Astrocyte (in vitro differentiated cells and primary cell): ENCODE results near the gene SPATC1L. TPM values are rescaled to one million over a fixed set of nuclear protein-coding genes. Genes with fewer than 3 reads are reported as not detected.
"Not testable (repeated sequence)": the region's sequence is repeated elsewhere in the genome, so short reads cannot be mapped to it uniquely, and the experiment has no call there.

Experiments
- DNase-seq: peaks from one replicate; pipeline ENCODE4 v3.0.0-alpha.2; 2010; ENCODE audit warnings: low read depth
- FAIRE-seq: peaks from 2 replicates; lab custom pipeline; 2011; peaks lifted over from hg19 to GRCh38; lab: Jason Lieb, UNC
- H2AFZ ChIP-seq: 2 replicates; pipeline ENCODE4 v1.6.0; 2012; ENCODE audit warnings: low read depth, low read length, inconsistent platforms
- H3K27ac ChIP-seq: 2 replicates; pipeline ENCODE4 v1.5.1; 2011; ENCODE audit warnings: low read depth, low read length, inconsistent platforms
- H3K27me3 ChIP-seq: 2 replicates; pipeline ENCODE4 v1.6.0; 2011; ENCODE audit warnings: low read length, inconsistent platforms; ENCODE audit not compliant: insufficient read depth
- H3K36me3 ChIP-seq: 2 replicates; pipeline ENCODE4 v1.5.1; 2011; ENCODE audit warnings: low read length, inconsistent platforms; ENCODE audit not compliant: insufficient read depth
- H3K4me1 ChIP-seq: 2 replicates; pipeline ENCODE4 v1.5.1; 2011; ENCODE audit warnings: low read length, inconsistent platforms; ENCODE audit not compliant: insufficient read depth
- H3K4me2 ChIP-seq: 2 replicates; pipeline ENCODE4 v1.6.0; 2012; ENCODE audit warnings: low read length, inconsistent platforms
- H3K4me3 ChIP-seq: 2 replicates; pipeline ENCODE4 v1.5.1; 2011; ENCODE audit warnings: low read depth, mild to moderate bottlenecking, low read length, inconsistent platforms; ENCODE audit not compliant: insufficient read depth
- H3K79me2 ChIP-seq: 2 replicates; pipeline ENCODE4 v1.6.0; 2012; ENCODE audit warnings: mild to moderate bottlenecking, low read length, inconsistent platforms; ENCODE audit not compliant: insufficient read depth
- H3K9ac ChIP-seq: 2 replicates; pipeline ENCODE4 v1.6.0; 2012; ENCODE audit warnings: mild to moderate bottlenecking, low read length, inconsistent platforms
- H3K9me3 ChIP-seq: 2 replicates; pipeline ENCODE4 v1.5.1; 2012; ENCODE audit warnings: low read depth, mild to moderate bottlenecking, low read length, inconsistent platforms; ENCODE audit not compliant: insufficient read depth
- H4K20me1 ChIP-seq: 2 replicates; pipeline ENCODE4 v1.6.0; 2012; ENCODE audit warnings: low read length, inconsistent platforms; ENCODE audit not compliant: insufficient read depth
- H3K27ac Mint-ChIP-seq: one replicate; pipeline ENCODE4 v1.8.0; 2021; ENCODE audit warnings: mild to moderate bottlenecking, mixed read lengths; ENCODE audit not compliant: unreplicated experiment
- H3K27me3 Mint-ChIP-seq: one replicate; pipeline ENCODE4 v1.8.0; 2021; ENCODE audit warnings: low read depth, mixed read lengths; ENCODE audit not compliant: unreplicated experiment
- H3K36me3 Mint-ChIP-seq: one replicate; pipeline ENCODE4 v1.8.0; 2021; ENCODE audit warnings: low read depth, mixed read lengths; ENCODE audit not compliant: unreplicated experiment
- H3K4me1 Mint-ChIP-seq: one replicate; pipeline ENCODE4 v1.8.0; 2021; ENCODE audit warnings: low read depth, mixed read lengths; ENCODE audit not compliant: unreplicated experiment
- H3K4me3 Mint-ChIP-seq: one replicate; pipeline ENCODE4 v1.8.0; 2021; ENCODE audit warnings: mild to moderate bottlenecking, moderate library complexity, mixed read lengths; ENCODE audit not compliant: unreplicated experiment
- H3K9me3 Mint-ChIP-seq: one replicate; pipeline ENCODE4 v1.8.0; 2021; ENCODE audit warnings: mild to moderate bottlenecking, mixed read lengths; ENCODE audit not compliant: unreplicated experiment
- CTCF ChIP-seq: IDR thresholded peaks from 2 replicates; pipeline ENCODE4 v1.5.1; 2011; ENCODE audit warnings: low read depth, mild to moderate bottlenecking, inconsistent platforms, low read length, moderate library complexity; ENCODE audit not compliant: insufficient read depth
- EZH2 ChIP-seq: IDR thresholded peaks from 2 replicates; pipeline ENCODE4 v1.6.1; 2012; ENCODE audit warnings: mild to moderate bottlenecking, low read length, inconsistent platforms; ENCODE audit not compliant: insufficient read depth
- total RNA-seq: library from RNA; stranded (reverse); gene quantifications from 2 replicates; pipeline ENCODE4 v1.2.1, GENCODE V29; 2021

The SPATC1L gene
- total RNA-seq, 1 donor from 2014 or later, result 17.8 TPM

GRCh38 chr21:46202592-46203202 is 18.4 kb upstream of the SPATC1L start:
- Histone ChIP-seq H2AFZ (no peak overlapping the region), H3K4me3 (no peak overlapping the region), H3K27ac (no peak overlapping the region), H4K20me1 (peaks cover 3% of the 10 kb centered on the region), H3K79me2 (no peaks in the 10 kb centered on the region), H3K36me3 (peaks cover 32% of the 10 kb centered on the region), H3K27me3 (no peaks in the 10 kb centered on the region), H3K9ac (no peak overlapping the region), H3K9me3 (no peaks in the 10 kb centered on the region), H3K4me1 (no peaks in the 10 kb centered on the region), H3K4me2 (no peak overlapping the region)
- no peaks in the 10 kb centered on the region for H3K27me3 Mint-ChIP-seq
- H3K4me3 Mint-ChIP-seq, result no peak overlapping the region
- FAIRE-seq, result no peak
- peaks cover 13% of the 10 kb centered on the region for H3K36me3 Mint-ChIP-seq
- no peak overlapping the region for H3K27ac Mint-ChIP-seq
- no peak for DNase-seq
- no peak for TF ChIP-seq CTCF
- no peak for TF ChIP-seq EZH2
- no peaks in the 10 kb centered on the region for H3K9me3 Mint-ChIP-seq
- H3K4me1 Mint-ChIP-seq, result no peaks in the 10 kb centered on the region

GRCh38 chr21:46200877-46201803 is 16.9 kb upstream of the SPATC1L start:
- H3K4me2 ChIP-seq, DNase-seq, H3K4me1 ChIP-seq, H3K27ac Mint-ChIP-seq, H3K79me2 ChIP-seq, H3K9ac ChIP-seq, H3K4me3 ChIP-seq, H3K9me3 Mint-ChIP-seq, H3K4me3 Mint-ChIP-seq, H3K27me3 Mint-ChIP-seq, H3K27me3 ChIP-seq, H3K4me1 Mint-ChIP-seq, H2AFZ ChIP-seq, H3K9me3 ChIP-seq, FAIRE-seq, H4K20me1 ChIP-seq, H3K27ac ChIP-seq: not testable (repeated sequence)
- H3K36me3 Mint-ChIP-seq, result peaks cover 20% of the 10 kb centered on the region
- H3K36me3 ChIP-seq, result peaks cover 30% of the 10 kb centered on the region

- Mint-ChIP-seq H3K4me3 (no peak overlapping the region), H3K27me3 (no peaks in the 10 kb centered on the region), H3K36me3 (peaks cover 23% of the 10 kb centered on the region), H3K4me1 (no peaks in the 10 kb centered on the region), H3K27ac (no peak overlapping the region), H3K9me3 (no peaks in the 10 kb centered on the region)
- H3K9ac ChIP-seq, result no peak overlapping the region
- H3K36me3 ChIP-seq, result peaks cover 25% of the 10 kb centered on the region
- H3K27me3 ChIP-seq, result no peaks in the 10 kb centered on the region
- H3K79me2 ChIP-seq, result no peaks in the 10 kb centered on the region
- no peak overlapping the region for H3K27ac ChIP-seq
- TF ChIP-seq EZH2 (no peak), CTCF (no peak)
- H2AFZ ChIP-seq, result no peak overlapping the region
- peaks cover 15% of the 10 kb centered on the region for H4K20me1 ChIP-seq
- H3K4me3 ChIP-seq, result no peak overlapping the region
- FAIRE-seq (no peak), DNase-seq (no peak)
- H3K4me1 ChIP-seq, result no peaks in the 10 kb centered on the region
- no peaks in the 10 kb centered on the region for H3K9me3 ChIP-seq
- H3K4me2 ChIP-seq, result no peak overlapping the region
Observed at GRCh38 chr21:46199436-46200373, 15.4 kb upstream of the SPATC1L start.
